DOHH2 (cell line): Measurements from ENCODE around the gene SNX9.

Experiments used
- H3F3A ChIP-seq: fragments of 200-600 bp; sonication (generic), shearing (Covaris generic); 2 replicates; pipeline ENCODE4 v1.6.0; 2016; ENCODE audit warnings: antibody characterized with exemption, mild to moderate bottlenecking; ENCODE audit not compliant: control insufficient read depth, insufficient read depth
- H3K27ac ChIP-seq: fragments of 200-600 bp; sonication (generic); 2 replicates; pipeline ENCODE4 v1.5.1; 2014; ENCODE audit warnings: low read depth, mild to moderate bottlenecking, low read length, moderate library complexity
- H3K27me3 ChIP-seq: fragments of 200-600 bp; sonication (generic); 2 replicates; pipeline ENCODE4 v1.6.1; 2014; ENCODE audit warnings: mild to moderate bottlenecking, low read length, mixed read lengths; ENCODE audit not compliant: control insufficient read depth
- H3K36me3 ChIP-seq: fragments of 200-600 bp; sonication (generic); 2 replicates; pipeline ENCODE4 v1.6.1; 2014; ENCODE audit warnings: mild to moderate bottlenecking, low read length, moderate library complexity, mixed read lengths; ENCODE audit not compliant: control insufficient read depth
- H3K4me1 ChIP-seq: fragments of 200-600 bp; sonication (generic); 2 replicates; pipeline ENCODE4 v1.6.1; 2014; ENCODE audit warnings: mild to moderate bottlenecking, low read length, mixed read lengths; ENCODE audit not compliant: control insufficient read depth
- H3K4me2 ChIP-seq: fragments of 200-600 bp; sonication (generic); 2 replicates; pipeline ENCODE4 v1.6.0; 2014; ENCODE audit warnings: mild to moderate bottlenecking, low read length, moderate library complexity
- H3K4me3 ChIP-seq: fragments of 200-600 bp; sonication (generic); 2 replicates; pipeline ENCODE4 v1.5.1; 2014; ENCODE audit warnings: mild to moderate bottlenecking, low read length, mixed read lengths
- H3K79me2 ChIP-seq: fragments of 200-600 bp; sonication (generic); 2 replicates; pipeline ENCODE4 v1.6.1; 2014; ENCODE audit warnings: mild to moderate bottlenecking, low read length, mixed read lengths; ENCODE audit not compliant: control insufficient read depth
- H3K9me2 ChIP-seq: fragments of 200-600 bp; sonication (generic); replicated peaks from 2 replicates; pipeline ENCODE4 v1.6.1; 2014; ENCODE audit warnings: mild to moderate bottlenecking, low read length, mixed read lengths; ENCODE audit not compliant: control insufficient read depth
- H3K9me3 ChIP-seq: fragments of 200-600 bp; sonication (generic); 2 replicates; pipeline ENCODE4 v1.6.1; 2014; ENCODE audit warnings: antibody characterized with exemption, low read length, mixed read lengths; ENCODE audit not compliant: control insufficient read depth, insufficient read depth
- H4K20me1 ChIP-seq: fragments of 200-600 bp; sonication (generic); 2 replicates; pipeline ENCODE4 v1.6.0; 2014; ENCODE audit warnings: low read depth, mild to moderate bottlenecking, antibody characterized with exemption, low read length, moderate library complexity; ENCODE audit not compliant: control insufficient read depth, insufficient read depth
- CTCF ChIP-seq: fragments of 200-600 bp; sonication (generic); IDR thresholded peaks from one replicate; pipeline ENCODE4 v1.5.1; 2014; ENCODE audit warnings: antibody characterized with exemption, mild to moderate bottlenecking, low read depth, low read length; ENCODE audit not compliant: poor library complexity, severe bottlenecking
- EZH2phosphoT487 ChIP-seq: fragments of 200-600 bp; sonication (generic); IDR thresholded peaks from 2 replicates; pipeline ENCODE4 v1.6.1; 2017; ENCODE audit warnings: borderline replicate concordance, mild to moderate bottlenecking, antibody characterized with exemption, low read length, moderate library complexity, mixed read lengths

The SNX9 gene

GRCh38 chr6:157987788-157988699 lies 165.0 kb downstream of the SNX9 start:
- no peak overlapping the region for H3K4me2 ChIP-seq
- H4K20me1 ChIP-seq, result no peaks in the 10 kb centered on the region
- H3K9me2 ChIP-seq, result no peaks in the 10 kb centered on the region
- H3K27ac ChIP-seq, result no peak overlapping the region
- H3F3A ChIP-seq, result 0 out of 2 replicates have a peak, but pooled peaks cover 6% of the 10 kb centered on the region
- peaks cover 15% of the 10 kb centered on the region for H3K27me3 ChIP-seq
- H3K9me3 ChIP-seq, result no peaks in the 10 kb centered on the region
- TF ChIP-seq CTCF (no peak), EZH2phosphoT487 (no peak)
- H3K79me2 ChIP-seq, result no peaks in the 10 kb centered on the region
- H3K36me3 ChIP-seq, result no peaks in the 10 kb centered on the region
- H3K4me1 ChIP-seq, result peaks cover 8% of the 10 kb centered on the region
- no peak overlapping the region for H3K4me3 ChIP-seq

GRCh38 chr6:157988700-157989063 lies 165.6 kb downstream of the SNX9 start:
- Histone ChIP-seq H3K4me3 (no peak overlapping the region), H3K27me3 (peaks cover 10% of the 10 kb centered on the region), H3K79me2 (no peaks in the 10 kb centered on the region), H3K4me2 (no peak overlapping the region), H3K36me3 (no peaks in the 10 kb centered on the region), H3K4me1 (peaks cover 8% of the 10 kb centered on the region), H3K27ac (no peak overlapping the region), H3K9me2 (no peaks in the 10 kb centered on the region), H3K9me3 (no peaks in the 10 kb centered on the region), H4K20me1 (no peaks in the 10 kb centered on the region), H3F3A (0 out of 2 replicates have a peak, but pooled peaks cover under 1% of the 10 kb centered on the region)
- TF ChIP-seq EZH2phosphoT487 (no peak), CTCF (no peak)

GRCh38 chr6:157989541-157990289 lies 166.7 kb downstream of the SNX9 start:
- H3F3A ChIP-seq, result no peaks in the 10 kb centered on the region
- H3K4me2 ChIP-seq, result no peak overlapping the region
- no peak overlapping the region for H3K4me3 ChIP-seq
- TF ChIP-seq EZH2phosphoT487, result no peak
- no peak for TF ChIP-seq CTCF
- H3K27me3 ChIP-seq, result peaks cover 6% of the 10 kb centered on the region; the same call in 1 of the 2 replicates
- H4K20me1 ChIP-seq, result no peaks in the 10 kb centered on the region
- no peaks in the 10 kb centered on the region for H3K9me2 ChIP-seq
- no peak overlapping the region for H3K27ac ChIP-seq
- H3K36me3 ChIP-seq, result no peaks in the 10 kb centered on the region
- no peaks in the 10 kb centered on the region for H3K79me2 ChIP-seq
- peaks cover 8% of the 10 kb centered on the region for H3K4me1 ChIP-seq
- no peaks in the 10 kb centered on the region for H3K9me3 ChIP-seq
